Right cardiac atrium (tissue), 5 donors: ENCODE data around the gene TAF4. TPM values are rescaled to one million over a fixed set of nuclear protein-coding genes. Genes with fewer than 3 reads are reported as not detected.
"Not testable (repeated sequence)": the region's sequence is repeated elsewhere in the genome, so short reads cannot be mapped to it uniquely, and the experiment has no call there.

Experiments
- ATAC-seq, 2 donors: fragments of 200-7000 bp; cut with Tn5 transposase; one replicate each; pipeline versions ENCODE4 v1.8.0 to v1.9.1; 2020; ENCODE audit warnings: moderate library complexity in 2 of 2, mild to moderate bottlenecking in 1 of 2
- DNase-seq, 3 donors: peaks; one replicate each; pipeline ENCODE4 v3.0.0-alpha.2; 2020
- H3K27ac ChIP-seq: one replicate; pipeline ENCODE4 v1.5.1; 2013; ENCODE audit warnings: mild to moderate bottlenecking, low read length, control low read depth, moderate library complexity
- H3K27me3 ChIP-seq: one replicate; pipeline ENCODE4 v1.6.1; 2013; ENCODE audit not compliant: control insufficient read depth, insufficient read depth
- H3K4me1 ChIP-seq: one replicate; pipeline ENCODE4 v1.6.1; 2013; ENCODE audit warnings: low read length; ENCODE audit not compliant: control insufficient read depth, insufficient read depth
- H3K4me3 ChIP-seq: one replicate; pipeline ENCODE4 v1.5.1; 2013; ENCODE audit warnings: low read length, control low read depth
- H3K9me3 ChIP-seq: one replicate; pipeline ENCODE4 v1.6.1; 2013; ENCODE audit warnings: low read length; ENCODE audit not compliant: control insufficient read depth
- WGBS: extraction: QIAGEN DNeasy Blood & Tissue Kit; methylation state at CpG from one replicate; pipeline ENCODE4 v1.1.7; 2013; 5-methylcytosine and 5-hydroxymethylcytosine counted together
- intact Hi-C, 4 donors: fragments of 100-400 bp; cut with DNase I; formaldehyde crosslinking; loops; one replicate each; pipeline versions ENCODE4 v1.11.0 to v1.14.0; 2022 to 2023
- polyA plus RNA-seq: library from polyadenylated mRNA; stranded (reverse); fragments of 200-250 nt; gene quantifications from one replicate; pipeline ENCODE4 v1.2.3, GENCODE V29; 2013
- total RNA-seq, 4 donors: library from RNA; stranded (reverse); fragmentation: NEBNext Ultra II Directional; extraction: Animal tissue kit (Norgen Biotek cat#: 25700); gene quantifications; one replicate each; pipeline ENCODE4 v1.2.1, GENCODE V29; 2021
- donor health status: healthy with polysubstance abuse.
- donor health status: DM: no; HTN: yes; CAD: no.
- donor health status: DM: no; HTN: no; CAD: no.
- donor health status: DM: no; HTN: yes; CAD: no; lungs with severe emphysema.
- donor health status: DM: yes; HTN: yes; CAD: no.

The TAF4 gene
- total and polyA plus RNA-seq, 5 donors, result 3.8 to 13.6 (median 8.3) TPM

- no peak overlapping the region for H3K27ac ChIP-seq
- ATAC-seq, result no peak
Measured at GRCh38 chr20:61975407-61976129, 90.1 kb downstream of the TAF4 start.

DNA sequence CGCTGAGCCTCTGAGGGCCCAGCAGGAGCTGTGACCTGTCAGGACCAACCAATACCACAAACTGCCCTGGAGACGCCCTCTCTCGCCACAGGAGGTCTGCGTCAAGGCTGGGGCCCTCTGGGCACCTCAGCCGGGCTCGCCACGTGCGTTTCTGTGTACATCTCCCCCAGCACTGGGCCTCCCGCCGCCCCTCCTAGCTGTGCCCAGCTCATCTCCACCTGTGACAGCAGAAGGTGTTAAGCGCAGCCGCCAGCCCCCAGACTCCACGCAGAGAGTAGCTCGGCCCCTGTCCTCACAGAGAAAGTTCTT is 91.4 kb downstream of the TAF4 start:
- intact Hi-C loops, result no loop called here
- H3K9me3 ChIP-seq, result no peaks in the 10 kb centered on the region
- DNase-seq, result no peak
- no peak overlapping the region for H3K4me3 ChIP-seq
- no peaks in the 10 kb centered on the region for H3K27me3 ChIP-seq
- WGBS, result 95% methylated on average over 14 of the region's 14 CpGs
- H3K27ac ChIP-seq, result no peak overlapping the region
- H3K4me1 ChIP-seq, result no peaks in the 10 kb centered on the region
- ATAC-seq, result no peak

More at GRCh38 chr20:61975407-61976129, 90.1 kb downstream of the TAF4 start:
- Histone ChIP-seq H3K9me3 (no peaks in the 10 kb centered on the region), H3K4me1 (no peaks in the 10 kb centered on the region), H3K4me3 (no peak overlapping the region), H3K27me3 (no peaks in the 10 kb centered on the region)
- no peak for DNase-seq
- WGBS, result 84% methylated on average over 11 of the region's 11 CpGs
- intact Hi-C loops, result no loop called here

- Histone ChIP-seq H3K9me3 (no peaks in the 10 kb centered on the region), H3K4me3 (no peak overlapping the region), H3K27ac (no peak overlapping the region), H3K27me3 (no peaks in the 10 kb centered on the region), H3K4me1 (no peaks in the 10 kb centered on the region)
- ATAC-seq (peak in 1 of 2 donors; percentile 23), DNase-seq (no peak)
- intact Hi-C loops, result no loop called here
- WGBS, result 93% methylated on average over 25 of the region's 25 CpGs
Measured at GRCh38 chr20:61973515-61974356, 91.9 kb downstream of the TAF4 start.

- Histone ChIP-seq H3K27me3 (no peaks in the 10 kb centered on the region), H3K9me3 (no peaks in the 10 kb centered on the region), H3K4me3 (no peak overlapping the region), H3K4me1 (no peaks in the 10 kb centered on the region), H3K27ac (no peak overlapping the region)
- WGBS, result 91% methylated on average over 27 of the region's 27 CpGs
- ATAC-seq (peak in 1 of 2 donors; percentile 48), DNase-seq (peak in 1 of 3 donors; percentile 29)
- intact Hi-C loops, result no loop called here
Measured at GRCh38 chr20:61972636-61973508, 92.8 kb downstream of the TAF4 start.

- H3K4me1 ChIP-seq, H3K27me3 ChIP-seq, H3K27ac ChIP-seq, DNase-seq, H3K4me3 ChIP-seq, H3K9me3 ChIP-seq, ATAC-seq, intact Hi-C loops: not testable (repeated sequence)
- WGBS, result 95% methylated on average over 12 of the region's 13 CpGs
Measured at GRCh38 chr20:61971595-61971994, 94.1 kb downstream of the TAF4 start.

- H3K9me3 ChIP-seq, result no peaks in the 10 kb centered on the region
- no peaks in the 10 kb centered on the region for H3K27me3 ChIP-seq
- no peaks in the 10 kb centered on the region for H3K4me1 ChIP-seq
- H3K27ac ChIP-seq, result no peak overlapping the region
- 91% methylated on average over 14 of the region's 14 CpGs for WGBS
- DNase-seq (no peak), ATAC-seq (no peak)
- no peak overlapping the region for H3K4me3 ChIP-seq
- intact Hi-C loops, result no loop called here
Measured at GRCh38 chr20:61970357-61970756, 95.3 kb downstream of the TAF4 start.

- DNase-seq, result peak in 1 of 3 donors; percentile 36
- Histone ChIP-seq H3K27me3 (no peaks in the 10 kb centered on the region), H3K4me3 (no peak overlapping the region), H3K4me1 (no peaks in the 10 kb centered on the region), H3K27ac (no peak overlapping the region), H3K9me3 (no peaks in the 10 kb centered on the region)
- intact Hi-C loops, result no loop called here
- WGBS, result 92% methylated on average over 27 of the region's 27 CpGs
- no peak for ATAC-seq
Measured at GRCh38 chr20:61969806-61970205, 95.9 kb downstream of the TAF4 start.

GRCh38 chr20:61968932-61969331 is 96.7 kb downstream of the TAF4 start:
- H3K4me3 ChIP-seq, result no peak overlapping the region
- 85% methylated on average over 11 of the region's 11 CpGs for WGBS
- ATAC-seq (no peak), DNase-seq (peak in 1 of 3 donors; percentile 8)
- intact Hi-C loops, result no loop called here
- no peaks in the 10 kb centered on the region for H3K9me3 ChIP-seq
- no peaks in the 10 kb centered on the region for H3K4me1 ChIP-seq
- H3K27me3 ChIP-seq, result no peaks in the 10 kb centered on the region
- no peak overlapping the region for H3K27ac ChIP-seq

DNA sequence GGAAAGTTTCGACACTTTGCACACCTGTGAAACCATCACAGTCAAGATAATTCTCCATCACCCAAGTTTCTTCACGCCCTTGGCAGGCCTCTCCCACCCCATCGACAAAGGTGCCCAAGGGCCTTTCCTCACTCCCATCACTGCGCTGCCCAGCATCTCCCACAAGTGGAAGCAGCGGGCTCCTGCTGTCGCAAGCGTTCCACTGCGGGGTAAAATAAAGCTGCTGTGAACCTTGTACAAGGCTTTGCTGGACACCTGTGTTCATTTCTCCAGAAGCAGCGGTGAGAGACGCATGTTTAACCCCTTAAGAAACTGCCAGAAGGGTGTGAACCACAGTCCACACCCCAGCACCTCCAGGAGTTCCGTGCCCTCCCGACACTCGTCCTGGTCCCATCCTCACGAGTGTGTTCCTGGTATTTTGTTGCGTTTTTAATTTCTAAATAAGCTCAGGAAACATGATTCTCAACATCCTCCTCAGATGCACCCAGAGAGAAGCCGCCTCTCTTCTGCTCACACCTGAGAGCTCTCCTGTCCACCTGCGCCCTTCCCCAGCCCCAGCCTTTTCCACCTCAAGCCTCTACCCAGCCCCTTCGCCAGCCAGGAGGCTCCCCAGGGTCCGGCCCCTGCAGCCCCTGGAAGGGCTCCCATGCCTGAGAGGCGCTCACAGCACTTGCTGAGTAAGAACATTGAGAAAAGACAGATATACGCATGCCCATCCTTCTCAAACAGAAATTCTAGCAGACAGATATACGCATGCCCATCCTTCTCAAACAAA is 97.5 kb downstream of the TAF4 start:
- no peak overlapping the region for H3K4me3 ChIP-seq
- no peaks in the 10 kb centered on the region for H3K9me3 ChIP-seq
- DNase-seq (peak in 1 of 3 donors; percentile 18), ATAC-seq (no peak)
- no peaks in the 10 kb centered on the region for H3K4me1 ChIP-seq
- intact Hi-C loops, result no loop called here
- H3K27me3 ChIP-seq, result no peaks in the 10 kb centered on the region
- 82% methylated on average over 22 of the region's 22 CpGs for WGBS
- no peak overlapping the region for H3K27ac ChIP-seq

DNA sequence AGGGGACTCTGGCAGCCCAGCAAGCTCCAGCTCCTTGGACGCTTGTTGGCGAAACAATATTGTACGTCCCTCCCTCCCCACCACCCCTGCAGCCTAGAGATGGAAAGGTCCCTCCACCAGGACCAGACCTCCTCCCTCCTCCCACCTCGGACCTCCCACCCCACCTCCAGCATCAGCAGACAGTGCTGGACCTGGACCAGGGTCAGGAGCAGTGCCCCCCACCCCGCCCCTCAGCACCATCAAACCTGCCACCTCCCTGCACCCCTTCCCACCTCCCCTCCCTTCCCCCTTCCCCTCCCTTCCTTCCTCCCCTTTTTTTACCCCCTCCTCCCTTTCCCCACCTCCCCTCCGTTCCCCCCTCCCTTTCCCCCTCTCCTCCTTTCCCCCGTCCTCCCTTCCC is 98.4 kb downstream of the TAF4 start:
- peak in 1 of 3 donors; percentile 36 for DNase-seq
- ATAC-seq, result no peak
- Histone ChIP-seq H3K27me3 (no peaks in the 10 kb centered on the region), H3K9me3 (no peaks in the 10 kb centered on the region), H3K4me3 (no peak overlapping the region), H3K27ac (no peak overlapping the region), H3K4me1 (no peaks in the 10 kb centered on the region)
- intact Hi-C loops, result no loop called here
- WGBS, result 60% methylated on average over 7 of the region's 7 CpGs
